Ammon's horn (tissue), 1 donor: ENCODE data around the gene TRPM2.

Experiments used
- DNase-seq: peaks from one replicate; pipeline ENCODE4 v3.0.0-alpha.2; 2016; ENCODE audit warnings: low spot score

TRPM2 gene

DNA sequence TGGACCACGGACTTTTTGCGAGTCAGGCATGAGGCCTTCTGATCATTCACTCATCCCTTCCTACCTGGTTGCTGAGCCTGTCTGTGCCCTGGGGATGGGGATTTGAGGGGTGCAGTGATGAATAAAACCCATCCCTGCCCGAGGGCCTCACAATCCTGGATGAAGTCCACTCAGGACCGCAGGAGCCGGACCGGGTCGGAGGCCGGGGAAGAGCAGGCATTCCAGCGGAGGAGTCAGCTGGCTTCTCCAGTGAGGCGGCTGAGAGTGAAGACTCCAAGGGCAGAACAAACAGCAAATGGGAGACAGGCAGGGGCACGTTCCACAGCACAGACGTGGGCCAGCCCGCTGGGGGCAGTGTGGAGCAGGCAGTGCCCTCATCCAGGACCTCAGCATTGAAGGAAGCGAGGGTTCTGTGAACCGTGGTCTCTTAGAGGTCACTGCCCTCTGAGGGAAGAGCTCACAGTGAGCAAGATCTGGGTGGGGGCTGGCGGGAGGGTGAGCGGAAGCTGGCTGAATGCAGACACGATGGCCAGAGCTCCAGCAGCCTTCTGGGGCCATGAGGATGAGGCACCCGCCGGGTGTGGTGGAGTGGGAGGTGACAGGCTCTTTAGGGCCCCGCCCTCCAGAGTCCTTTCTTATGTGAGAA, 91.0 kb downstream of the TRPM2 start:
- DNase-seq: no peak

DNA sequence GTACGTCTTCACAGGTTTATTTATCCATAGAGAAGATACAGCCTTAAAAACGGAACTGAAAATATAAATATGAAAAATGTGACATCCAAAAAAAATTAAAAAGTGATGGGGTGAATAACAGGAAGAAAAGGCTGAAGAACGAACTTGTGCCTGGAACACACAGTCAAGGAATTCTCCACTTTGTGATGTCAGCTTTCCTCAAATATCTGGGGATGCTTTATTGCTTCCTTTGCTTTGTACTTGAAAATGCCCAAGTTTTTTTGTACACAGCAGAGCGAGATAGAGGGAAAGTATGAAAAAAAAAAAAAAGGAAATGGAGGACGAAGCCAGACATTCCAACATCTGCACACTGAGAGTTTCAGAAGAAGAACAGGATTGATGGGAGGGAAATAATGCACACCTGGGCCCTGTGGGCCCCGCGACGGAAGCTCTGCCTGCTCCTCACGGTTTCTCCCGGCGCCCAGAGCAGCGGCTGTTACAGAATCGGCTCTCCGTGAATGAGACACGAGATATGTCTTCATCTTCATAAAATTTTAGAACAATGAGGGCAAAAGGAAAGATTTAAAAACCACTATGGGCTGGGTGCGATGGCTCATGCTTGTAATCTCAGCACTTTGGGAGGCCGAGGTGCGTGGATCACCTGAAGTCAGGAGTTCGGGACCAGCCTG, 91.9 kb downstream of the TRPM2 start:
- DNase-seq: no peak

DNA sequence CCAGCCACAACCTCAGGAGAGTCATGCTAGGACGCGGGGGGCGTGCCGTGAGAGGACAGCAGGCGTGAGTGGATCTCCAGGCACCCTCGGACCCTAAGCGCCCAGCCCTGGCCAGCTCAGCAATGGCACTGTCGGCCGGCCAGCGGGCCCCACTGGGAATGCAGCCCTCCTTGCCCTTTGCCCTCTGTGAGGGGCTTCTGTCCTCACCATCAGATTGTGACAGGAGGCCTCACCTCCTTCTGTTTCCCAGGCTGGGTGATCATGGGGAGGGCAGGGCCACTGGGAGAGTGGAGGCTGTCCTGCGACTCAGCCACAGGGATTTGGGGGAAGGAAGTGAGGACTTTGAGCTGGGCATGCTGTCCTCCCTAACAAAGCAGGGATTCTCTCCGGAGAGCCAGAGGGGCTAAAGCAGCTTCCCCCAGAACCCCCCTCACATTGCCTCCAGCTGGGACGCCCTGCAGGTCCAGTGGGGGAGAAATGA, 95.3 kb downstream of the TRPM2 start:
- DNase-seq: no peak

DNA sequence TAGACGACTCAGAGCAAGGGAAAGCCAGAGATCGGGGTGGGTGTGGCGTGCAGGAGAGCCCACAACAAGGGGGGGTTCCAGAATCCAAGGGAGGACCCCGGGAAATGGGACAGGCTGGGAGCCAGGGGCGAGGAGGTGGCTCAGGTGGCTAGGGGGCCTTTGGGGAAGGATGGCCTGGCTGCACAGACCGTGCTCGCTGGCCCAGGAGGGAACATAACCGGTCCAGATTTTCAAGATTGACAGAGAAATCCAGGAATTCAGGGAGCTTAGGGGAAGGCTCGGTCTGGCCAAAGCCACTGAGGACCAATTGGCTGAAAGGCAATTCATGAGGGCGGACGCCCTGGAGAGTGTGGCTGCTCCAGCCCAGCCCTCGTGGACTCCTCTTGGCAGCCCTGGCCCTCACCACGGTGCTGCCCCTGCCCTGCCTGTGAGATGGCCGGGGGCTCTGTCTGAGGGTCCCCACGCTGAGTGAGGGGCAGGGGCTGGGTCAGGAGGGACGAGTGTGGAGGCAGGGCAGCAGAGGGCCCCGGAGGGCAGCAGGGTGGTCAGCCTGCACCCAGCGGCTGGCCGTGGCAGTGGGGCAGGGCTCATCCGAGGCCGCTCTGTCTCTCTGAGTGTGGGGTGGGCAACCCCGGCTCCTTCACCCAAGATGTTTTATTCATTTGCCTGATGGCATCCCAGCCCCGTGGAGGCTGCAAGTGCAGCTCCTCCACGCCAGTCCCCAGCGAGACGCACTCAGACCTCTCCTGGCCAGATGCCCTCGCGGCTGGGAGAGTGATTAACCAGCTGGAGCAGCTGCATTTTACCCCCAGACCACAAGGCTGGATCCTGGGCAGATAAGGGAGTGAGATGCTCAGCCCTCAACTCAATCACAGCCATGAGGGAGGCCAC, 96.3 kb downstream of the TRPM2 start:
- DNase-seq: no peak

DNA sequence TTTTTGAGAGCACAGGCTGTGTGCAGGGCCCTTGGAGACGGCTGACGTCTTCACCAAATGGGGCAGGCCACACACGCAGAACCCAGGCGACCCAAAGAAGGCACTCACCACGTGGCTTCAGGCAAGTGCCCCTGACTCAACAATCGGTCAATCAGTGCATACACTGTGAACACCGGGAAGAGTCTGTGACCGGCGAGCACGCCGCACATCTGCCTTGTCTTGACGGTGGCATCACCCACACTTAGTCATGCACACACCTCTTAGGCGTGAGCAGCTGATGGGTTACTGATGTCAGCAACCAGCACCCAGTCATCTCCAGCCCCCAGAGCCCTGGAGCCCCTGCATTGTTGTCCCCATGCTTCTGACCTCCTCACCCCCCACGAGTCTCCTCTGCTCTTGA, 97.0 kb downstream of the TRPM2 start:
- DNase-seq: no peak

DNA sequence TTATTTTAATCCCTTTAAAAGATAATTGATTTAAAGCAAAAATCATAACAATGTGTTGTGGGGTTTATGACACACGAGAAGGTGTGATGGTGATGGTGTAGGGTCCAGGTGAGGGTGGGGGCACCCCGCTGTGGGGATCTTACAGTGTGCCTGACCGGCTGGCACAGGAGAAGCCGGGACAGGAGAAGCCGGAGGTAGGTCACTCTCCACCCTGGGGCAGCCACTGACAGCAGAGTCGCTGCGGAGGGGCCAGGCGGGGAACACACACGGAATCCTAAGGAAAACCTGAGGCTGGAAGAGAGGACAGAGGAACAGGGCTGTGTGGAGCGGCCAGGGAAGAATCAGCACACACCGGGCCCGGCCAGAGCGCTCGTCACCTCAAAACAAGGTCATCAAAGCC, 97.6 kb downstream of the TRPM2 start:
- no peak for DNase-seq

DNA sequence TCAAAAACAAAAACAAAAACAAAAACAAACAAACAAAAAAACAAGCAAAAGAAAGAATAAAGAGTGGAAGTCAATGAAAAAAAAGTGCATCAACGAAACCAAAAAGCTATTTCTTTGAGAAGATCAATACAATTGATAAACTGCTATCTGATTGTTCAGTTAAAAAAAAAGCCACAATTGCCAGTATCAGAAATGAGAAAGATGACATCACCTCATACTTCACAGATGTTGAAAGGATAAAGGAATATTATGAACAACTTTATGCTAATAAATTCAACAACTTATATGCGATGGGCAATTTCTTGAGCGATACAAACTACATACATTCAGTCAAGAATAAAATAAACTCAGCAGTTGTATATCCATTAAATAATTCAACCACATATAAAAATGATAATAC, 99.7 kb downstream of the TRPM2 start:
- DNase-seq: no peak

DNA sequence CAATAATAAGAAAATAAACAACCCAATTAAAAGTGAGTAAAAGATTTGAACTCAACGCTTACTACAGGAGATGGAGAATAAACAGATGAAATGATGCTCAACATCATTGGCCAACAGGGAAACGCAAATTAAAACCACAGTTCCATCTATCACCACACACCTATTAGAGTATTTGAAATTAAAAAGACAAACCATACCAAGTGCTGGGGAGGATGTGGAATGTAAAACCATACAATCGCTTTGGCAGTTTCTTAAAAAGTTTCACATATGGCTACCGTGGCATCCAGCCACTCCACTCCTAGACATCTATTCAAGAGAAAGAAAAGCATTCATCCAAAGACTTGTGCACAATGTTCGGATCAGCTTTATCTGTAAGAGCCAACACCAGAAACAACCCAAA, 100.6 kb downstream of the TRPM2 start:
- DNase-seq: no peak

DNA sequence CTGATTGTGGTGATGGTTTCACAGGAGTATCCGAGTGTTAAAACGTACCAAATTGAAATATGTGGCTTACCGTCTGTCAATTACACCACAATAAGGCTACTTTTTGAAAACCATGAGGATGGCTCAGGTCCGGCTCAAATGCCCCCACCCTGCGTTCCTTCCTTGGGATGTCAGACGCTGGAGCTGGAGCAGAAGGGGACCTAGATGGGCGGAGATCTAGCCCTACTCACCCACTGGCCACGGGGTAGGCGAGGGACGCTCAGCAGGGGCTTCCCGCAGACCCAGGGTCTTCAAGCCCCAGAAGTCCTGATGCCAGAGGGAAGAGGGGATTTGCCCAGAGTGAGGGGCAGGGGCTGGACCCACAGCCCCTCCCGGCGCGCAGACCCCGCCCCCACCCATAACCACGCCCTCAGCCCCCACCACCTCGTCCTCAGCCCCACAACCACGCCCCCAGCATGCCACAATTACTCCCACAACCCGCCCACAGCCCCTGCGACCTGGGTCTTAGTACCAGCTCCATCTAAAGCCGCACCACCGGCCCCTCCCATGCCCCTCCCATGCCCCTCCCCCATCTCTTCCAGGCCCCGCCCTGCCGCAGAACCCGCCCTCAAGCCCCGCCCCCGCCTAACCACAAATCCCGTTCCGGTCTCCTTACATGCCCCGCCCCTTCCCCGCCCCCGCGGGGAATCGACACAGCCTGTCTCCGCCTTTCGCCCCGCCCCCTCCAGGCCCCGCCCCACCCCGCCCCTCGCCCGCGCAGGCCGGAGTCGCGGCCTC, 101.5 kb downstream of the TRPM2 start, which contains the start of gene LRRC3:
Gene LRRC3, plus strand, starts transcription at position 764 of the 777 bp plus-strand sequence. CDS start 1,135 bp downstream, outside the sequence.
- DNase-seq: no peak

DNA sequence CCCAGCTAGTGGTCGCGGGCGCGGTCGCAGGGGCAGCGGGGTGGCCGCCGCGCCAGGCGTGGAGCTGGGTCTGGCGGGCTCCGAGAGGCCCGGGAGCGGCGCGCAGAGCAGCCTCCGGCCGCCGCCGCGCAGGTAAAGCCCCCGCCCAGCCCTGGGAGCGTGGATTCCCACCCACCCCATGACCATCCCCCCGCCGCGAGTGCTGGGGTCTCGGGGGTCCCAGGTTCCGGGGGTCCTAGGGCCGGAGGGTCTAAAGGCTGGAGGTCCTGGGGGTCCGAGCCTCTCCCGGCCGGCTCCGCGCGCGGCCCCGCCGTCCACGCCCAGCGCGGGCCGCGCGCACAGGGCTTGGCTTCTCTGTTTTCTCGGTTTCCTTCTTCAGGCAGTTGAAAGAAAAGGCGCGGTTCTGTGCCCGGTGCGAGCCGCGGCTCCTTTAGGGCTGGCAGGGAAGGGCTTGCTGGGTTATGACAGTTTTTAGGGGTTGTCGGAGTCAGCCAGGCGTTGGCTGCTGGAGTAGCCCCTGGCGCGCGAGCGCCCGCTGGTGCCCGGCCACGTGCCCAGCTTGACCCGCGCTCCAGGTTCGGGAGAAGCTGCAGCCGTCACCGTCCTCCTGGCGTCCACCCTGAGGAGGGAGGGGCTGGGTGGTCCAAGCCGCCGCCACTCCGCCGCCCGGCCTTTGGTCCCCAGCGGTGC, 102.2 kb downstream of the TRPM2 start:
- no peak for DNase-seq

DNA sequence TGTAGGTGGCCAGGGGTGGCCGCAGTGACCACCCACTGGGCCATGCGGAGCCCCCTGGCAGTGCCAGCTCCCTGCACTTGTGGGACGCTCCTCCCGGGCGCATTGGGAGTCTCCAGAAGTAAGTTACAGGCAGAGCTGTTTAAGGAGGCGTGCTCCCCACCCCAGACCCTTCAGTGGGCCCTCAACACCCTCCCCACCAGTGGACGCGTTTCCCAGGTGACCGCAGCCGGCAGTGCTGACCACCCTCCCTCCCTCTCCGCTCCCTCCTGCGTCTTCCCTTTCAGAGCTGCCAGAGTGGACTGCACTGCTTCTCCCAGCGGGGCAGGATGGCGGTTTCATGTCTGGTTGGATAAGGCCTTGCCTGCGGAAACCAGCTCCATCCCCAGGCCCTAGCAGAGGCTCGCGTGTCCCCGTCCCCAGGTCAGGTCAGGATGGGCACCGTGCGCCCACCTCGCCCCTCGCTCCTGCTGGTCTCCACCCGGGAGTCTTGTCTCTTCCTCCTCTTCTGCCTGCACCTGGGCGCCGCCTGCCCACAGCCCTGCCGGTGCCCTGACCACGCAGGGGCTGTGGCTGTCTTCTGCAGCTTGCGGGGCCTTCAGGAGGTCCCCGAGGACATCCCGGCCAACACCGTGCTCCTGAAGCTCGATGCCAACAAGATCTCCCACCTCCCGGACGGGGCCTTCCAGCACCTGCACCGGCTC, 102.9 kb downstream of the TRPM2 start:
- no peak for DNase-seq

DNA sequence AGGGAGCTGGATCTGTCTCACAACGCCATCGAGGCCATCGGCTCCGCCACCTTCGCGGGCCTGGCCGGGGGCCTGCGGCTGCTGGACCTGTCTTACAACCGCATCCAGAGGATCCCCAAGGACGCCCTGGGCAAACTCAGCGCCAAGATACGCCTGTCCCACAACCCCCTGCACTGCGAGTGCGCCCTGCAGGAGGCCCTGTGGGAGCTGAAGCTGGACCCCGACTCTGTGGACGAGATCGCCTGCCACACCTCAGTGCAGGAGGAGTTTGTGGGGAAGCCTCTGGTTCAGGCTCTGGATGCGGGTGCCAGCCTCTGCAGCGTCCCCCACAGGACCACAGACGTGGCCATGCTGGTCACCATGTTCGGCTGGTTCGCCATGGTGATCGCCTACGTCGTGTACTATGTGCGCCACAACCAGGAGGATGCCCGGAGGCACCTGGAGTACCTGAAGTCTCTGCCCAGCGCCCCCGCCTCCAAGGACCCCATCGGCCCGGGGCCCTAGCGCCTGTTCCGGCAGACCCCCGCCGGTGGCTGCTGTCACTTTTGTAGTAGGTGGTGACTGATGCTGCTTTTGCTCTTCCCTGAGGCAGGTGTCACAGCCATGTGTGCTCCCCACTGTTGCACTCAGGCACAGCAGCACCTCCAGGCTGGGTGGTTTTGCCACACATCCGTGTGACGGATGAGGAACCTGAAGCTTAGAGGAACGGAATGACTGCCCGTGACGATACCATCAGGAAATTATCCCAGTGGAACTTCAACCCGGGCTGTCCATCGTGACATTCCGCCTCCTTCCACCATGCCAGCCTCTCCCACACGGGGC, 103.7 kb downstream of the TRPM2 start:
- no peak for DNase-seq

DNA sequence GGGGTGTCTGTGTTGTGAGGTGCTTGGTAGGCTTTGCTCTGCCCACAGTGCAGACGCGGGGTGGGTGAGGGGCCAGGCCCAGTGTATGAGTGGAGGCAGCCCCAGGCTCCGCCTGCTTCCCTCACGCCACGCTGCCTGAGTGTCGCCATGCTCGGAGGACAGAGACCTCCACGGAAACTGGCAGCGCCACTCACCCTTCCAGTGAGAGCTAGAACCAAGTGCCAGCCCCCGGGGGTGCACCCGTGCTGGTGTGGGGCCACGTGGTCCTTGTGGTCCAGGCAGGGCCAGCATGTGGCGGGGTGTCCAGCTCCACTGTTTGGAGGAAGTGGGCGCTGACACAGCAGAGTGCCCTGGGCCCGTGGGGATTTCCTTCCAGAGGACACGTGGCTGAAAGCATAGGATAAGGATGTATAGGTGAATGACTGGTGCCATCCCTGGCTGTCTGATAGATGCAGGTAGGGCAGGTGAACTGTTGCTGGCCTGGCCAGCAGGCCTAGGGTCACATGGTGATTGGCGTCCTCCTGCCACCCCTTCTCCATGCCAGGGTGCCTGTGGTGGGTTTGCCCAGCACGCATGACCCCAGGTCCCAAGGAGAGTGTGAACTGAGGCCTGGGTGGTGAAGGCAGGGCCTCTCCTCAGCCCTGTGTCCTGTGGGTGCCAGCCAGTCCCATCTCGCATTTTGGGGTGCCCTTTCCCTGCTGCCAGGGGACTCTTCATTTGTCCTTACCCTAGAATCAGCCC, 105.7 kb downstream of the TRPM2 start:
- no peak for DNase-seq

DNA sequence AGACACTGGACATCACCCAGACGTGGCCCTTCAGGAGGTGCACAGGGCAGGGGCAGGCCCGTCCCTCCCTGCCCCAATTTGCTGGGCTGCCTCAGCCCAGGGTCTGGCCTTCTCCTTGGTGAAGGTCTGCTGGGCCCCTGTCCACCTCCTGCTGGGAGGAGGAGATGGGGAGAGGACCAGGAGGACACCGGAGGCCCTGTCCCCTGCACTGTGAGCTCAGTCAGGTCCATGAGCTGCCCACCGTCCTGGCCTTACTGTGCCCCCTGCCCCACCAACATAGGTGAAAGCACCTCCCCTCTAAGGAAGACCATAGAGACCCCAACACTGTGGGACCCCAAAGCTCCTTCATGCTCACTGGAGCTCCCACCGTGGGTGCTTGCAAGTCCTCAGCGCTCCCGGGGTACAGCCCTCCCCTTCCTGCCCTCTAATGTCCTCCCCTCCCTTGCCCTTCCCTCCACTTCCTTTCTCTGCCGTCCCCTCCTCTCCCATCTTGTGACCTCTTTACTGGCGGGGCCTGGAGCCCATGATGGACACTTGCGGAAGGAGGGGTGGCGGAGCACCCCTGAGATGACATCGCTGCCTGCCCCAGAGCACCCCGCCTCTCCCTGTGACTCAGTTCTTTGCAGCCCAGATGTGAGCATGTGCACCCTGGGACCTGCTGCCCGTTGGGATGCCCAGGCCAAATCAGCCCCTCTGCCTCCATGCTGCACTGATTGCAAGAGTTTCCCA, 106.5 kb downstream of the TRPM2 start:
- no peak for DNase-seq

DNA sequence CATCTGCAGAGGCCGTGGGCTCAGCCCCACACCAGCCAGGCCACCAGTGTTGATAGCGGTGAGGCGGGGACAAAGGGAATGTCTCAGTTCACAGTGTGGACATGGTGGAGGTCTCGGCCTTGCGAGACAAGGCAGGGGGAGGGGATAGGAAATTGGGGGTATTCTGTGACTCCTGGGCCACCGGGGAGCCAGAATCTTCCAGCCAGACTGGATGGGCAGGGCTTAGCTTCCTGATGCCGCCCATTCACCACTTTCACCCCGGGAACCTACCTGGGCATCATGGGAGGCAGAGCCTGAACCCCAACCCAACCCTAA, 107.0 kb downstream of the TRPM2 start:
- no peak for DNase-seq

DNA sequence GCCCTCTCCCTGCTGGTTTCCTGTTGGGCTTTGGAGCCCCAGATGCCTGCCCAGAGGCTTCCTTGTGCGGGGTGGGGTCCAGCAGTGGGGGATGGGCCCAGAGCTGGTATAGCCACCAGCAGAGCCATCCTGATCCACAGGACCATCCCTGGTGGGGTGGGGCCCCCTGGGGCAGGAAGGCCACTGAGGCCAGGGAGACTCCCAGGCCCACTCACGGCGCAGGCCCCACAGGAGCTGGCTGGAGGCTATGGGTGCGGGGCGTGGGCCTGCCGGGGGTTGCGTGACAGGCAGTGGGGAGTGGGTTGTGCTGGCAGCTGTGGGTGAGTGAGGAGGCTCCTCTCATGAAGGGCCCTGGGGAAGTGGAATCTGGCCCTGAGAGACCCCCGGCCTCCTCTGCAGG, 107.6 kb downstream of the TRPM2 start:
- no peak for DNase-seq

DNA sequence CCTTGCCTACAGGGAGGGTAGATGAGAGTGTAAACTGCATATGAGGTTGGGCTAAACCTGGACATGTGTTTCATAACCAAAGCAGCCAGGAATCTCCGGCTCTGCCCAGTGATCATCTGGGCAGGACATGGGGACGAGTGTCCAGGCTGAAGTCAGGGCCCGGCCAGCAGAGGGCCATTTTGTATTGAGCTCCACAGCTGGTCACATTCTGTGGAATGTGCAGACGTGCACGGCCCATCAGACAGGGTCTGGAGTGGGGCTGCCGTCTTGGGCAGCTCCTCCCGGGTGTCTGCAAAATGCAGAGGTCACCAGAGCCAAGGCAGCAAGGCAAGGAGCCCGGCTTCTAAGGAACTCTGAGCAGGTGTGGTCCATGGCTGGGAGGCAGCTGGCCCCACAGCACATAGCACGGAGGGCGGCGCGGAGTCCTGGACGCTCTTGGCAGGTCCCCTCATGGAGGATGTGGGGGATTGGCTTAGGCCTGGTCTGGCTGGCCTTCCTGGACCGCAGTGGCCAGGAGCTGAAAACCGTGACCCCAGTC, 108.1 kb downstream of the TRPM2 start:
- DNase-seq: no peak

DNA sequence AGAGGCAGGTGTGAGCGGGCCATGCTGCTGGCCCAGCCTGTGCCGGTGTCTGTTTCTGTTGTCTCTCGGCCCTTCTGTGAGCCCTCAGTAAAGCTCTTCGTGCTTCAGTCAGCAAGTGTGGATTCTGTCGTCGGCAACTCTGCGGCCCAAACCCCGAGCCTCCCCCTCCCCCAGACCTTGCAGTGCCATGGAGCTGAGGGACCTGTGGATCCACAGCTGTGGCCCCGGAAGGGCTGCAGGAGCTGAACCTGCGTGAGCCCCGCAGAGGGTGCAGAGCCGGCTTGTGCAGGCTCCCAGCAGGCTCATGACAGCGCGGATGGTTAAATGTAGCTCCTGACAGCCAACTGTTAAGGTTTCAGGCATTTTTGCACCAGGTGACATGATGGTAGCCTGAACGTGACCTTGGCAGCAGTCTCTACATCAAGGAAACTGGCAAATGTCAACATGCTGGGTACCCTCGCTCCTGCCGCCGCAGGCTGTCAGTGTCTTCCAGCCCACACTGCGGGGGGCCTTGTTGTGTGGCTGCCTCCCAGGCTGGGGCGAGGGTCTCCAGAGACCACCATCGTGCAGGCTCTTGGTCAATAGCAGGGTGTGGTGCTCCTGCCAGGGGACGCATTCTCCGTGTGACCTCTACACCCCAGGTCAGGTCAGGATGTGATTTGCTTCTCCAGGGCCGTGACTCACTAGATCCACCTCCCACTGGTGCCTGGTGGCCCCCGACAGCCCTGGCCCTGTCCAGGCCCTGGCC, 108.8 kb downstream of the TRPM2 start:
- DNase-seq: no peak
